Activated naive CD4-positive, alpha-beta T cell treated with anti-CD3 and anti-CD28 coated beads, Interleukin-2, amount 50 U/mL, for 72 hours (primary cell): ENCODE data around the gene GGTLC3. TPM values are rescaled to one million over a fixed set of nuclear protein-coding genes. Genes with fewer than 3 reads are reported as not detected.
"Not testable (repeated sequence)": the region's sequence is repeated elsewhere in the genome, so short reads cannot be mapped to it uniquely, and the experiment has no call there.

Experiments used
- ATAC-seq, 2 donors: fragments of 150-1000 bp; cut with Tn5 transposase; 2 replicates each; pipeline ENCODE4 v1.10.0; 2021; ENCODE audit warnings: mild to moderate bottlenecking in 2 of 2, moderate library complexity in 2 of 2
- DNase-seq, 2 donors: peaks; one replicate each; pipeline ENCODE4 v3.0.0; 2021 to 2022; ENCODE audit warnings: low spot score in 2 of 2
- H3K27ac Mint-ChIP-seq, 2 donors: one replicate each; pipeline ENCODE4 v1.8.0; 2022; ENCODE audit warnings: mild to moderate bottlenecking in 2 of 2, mixed read lengths in 2 of 2
- H3K36me3 Mint-ChIP-seq, 2 donors: one replicate each; pipeline ENCODE4 v1.8.0; 2022; ENCODE audit warnings: mixed read lengths in 2 of 2
- H3K9me3 Mint-ChIP-seq, 2 donors: one replicate each; pipeline ENCODE4 v1.8.0; 2022; ENCODE audit warnings: mixed read lengths in 2 of 2
- total RNA-seq, 2 donors: library from RNA; stranded (reverse); gene quantifications; one replicate each; pipeline ENCODE4 v1.2.3, GENCODE V29; 2022

The GGTLC3 gene
- total RNA-seq: not detected

DNA sequence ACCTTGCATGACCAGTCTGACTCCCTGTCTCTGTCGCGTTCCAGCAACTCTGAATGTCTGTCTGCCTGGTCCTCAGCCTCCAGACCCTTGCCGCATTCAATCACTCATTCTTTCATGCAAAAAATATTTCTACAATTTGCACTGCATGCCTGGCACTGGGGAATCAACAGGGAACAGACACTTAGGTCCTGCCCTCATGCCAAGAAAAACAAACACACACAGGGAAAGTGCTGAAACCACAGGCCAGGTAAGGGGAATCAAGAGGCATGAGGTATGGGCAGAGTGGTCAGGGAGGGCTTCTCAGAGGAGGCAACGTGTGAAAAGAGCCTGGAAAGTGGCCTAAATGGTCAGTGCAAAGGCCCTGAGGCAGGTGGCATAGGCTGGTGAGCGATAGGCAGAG is at the start of gene GGTLC3:
GGTLC3 (minus strand) TSS at position 101 of the 400 bp plus-strand sequence. CDS start 264 bp downstream, outside the sequence.
- not testable (repeated sequence) for DNase-seq, H3K9me3 Mint-ChIP-seq, H3K36me3 Mint-ChIP-seq, ATAC-seq, H3K27ac Mint-ChIP-seq

GRCh38 chr22:18560099-18560974 is 42.4 kb upstream of the GGTLC3 start:
- ATAC-seq: peak; percentile 96 to 97
- not testable (repeated sequence) for H3K27ac Mint-ChIP-seq, H3K9me3 Mint-ChIP-seq, DNase-seq, H3K36me3 Mint-ChIP-seq

GRCh38 chr22:18558939-18559338 is 41.0 kb upstream of the GGTLC3 start:
- DNase-seq, ATAC-seq, H3K36me3 Mint-ChIP-seq, H3K9me3 Mint-ChIP-seq, H3K27ac Mint-ChIP-seq: not testable (repeated sequence)

GRCh38 chr22:18558516-18558915 is 40.6 kb upstream of the GGTLC3 start:
- ATAC-seq, H3K27ac Mint-ChIP-seq, H3K9me3 Mint-ChIP-seq, H3K36me3 Mint-ChIP-seq, DNase-seq: not testable (repeated sequence)

- not testable (repeated sequence) for H3K9me3 Mint-ChIP-seq, ATAC-seq, H3K27ac Mint-ChIP-seq, DNase-seq, H3K36me3 Mint-ChIP-seq
Observed at GRCh38 chr22:18554280-18555256, 36.6 kb upstream of the GGTLC3 start.

- peak in 1 of 2 donors; percentile 28 for ATAC-seq
- DNase-seq, H3K9me3 Mint-ChIP-seq, H3K36me3 Mint-ChIP-seq, H3K27ac Mint-ChIP-seq: not testable (repeated sequence)
Observed at GRCh38 chr22:18552839-18553597, 35.1 kb upstream of the GGTLC3 start.

DNA sequence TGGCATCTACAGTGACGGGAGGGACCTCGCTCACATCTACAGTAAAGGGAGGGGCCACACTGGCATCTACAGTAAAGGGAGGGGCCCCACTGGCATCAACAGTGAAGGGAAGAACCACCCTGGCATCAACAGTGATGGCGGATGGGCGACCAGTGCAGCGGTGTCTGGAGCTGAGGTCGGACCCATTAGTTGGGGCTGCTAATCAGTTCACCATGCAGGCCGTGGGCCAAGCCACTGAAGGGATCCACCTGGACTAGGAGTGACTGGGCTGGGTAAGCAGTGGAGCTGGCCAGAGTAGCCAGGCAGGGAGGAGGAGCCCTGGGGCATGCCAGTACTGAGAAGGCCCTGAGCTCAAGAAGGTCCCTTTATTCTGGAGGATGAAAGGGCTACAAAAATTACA is 33.1 kb upstream of the GGTLC3 start:
- H3K27ac Mint-ChIP-seq, ATAC-seq, H3K9me3 Mint-ChIP-seq, DNase-seq, H3K36me3 Mint-ChIP-seq: not testable (repeated sequence)

- DNase-seq, H3K27ac Mint-ChIP-seq, ATAC-seq, H3K9me3 Mint-ChIP-seq, H3K36me3 Mint-ChIP-seq: not testable (repeated sequence)
Observed at GRCh38 chr22:18549458-18550179, 31.7 kb upstream of the GGTLC3 start.

DNA sequence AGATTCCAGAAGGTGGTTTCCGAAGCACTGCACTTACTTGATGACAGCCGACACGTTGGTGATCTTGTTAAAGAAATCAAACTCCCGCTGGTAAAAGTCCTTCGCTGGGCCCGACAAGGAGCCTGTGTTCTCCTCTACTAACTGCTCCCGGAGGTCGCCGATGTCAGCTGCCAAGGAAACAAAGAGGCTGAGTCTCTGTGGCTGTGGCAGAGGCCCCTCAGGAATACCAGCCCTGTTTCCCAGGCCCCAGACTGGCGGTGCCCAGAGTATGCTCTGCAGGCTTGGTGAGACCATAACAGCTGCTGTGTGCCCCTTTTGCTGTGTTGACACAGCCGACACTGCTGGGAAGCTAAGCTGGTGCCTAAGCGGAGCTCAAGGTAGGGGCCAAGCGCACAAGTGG is 26.7 kb upstream of the GGTLC3 start:
- not testable (repeated sequence) for ATAC-seq, H3K9me3 Mint-ChIP-seq, DNase-seq, H3K27ac Mint-ChIP-seq, H3K36me3 Mint-ChIP-seq

GRCh38 chr22:18543400-18543799 is 25.4 kb upstream of the GGTLC3 start:
- ATAC-seq, DNase-seq, H3K9me3 Mint-ChIP-seq, H3K27ac Mint-ChIP-seq, H3K36me3 Mint-ChIP-seq: not testable (repeated sequence)

GRCh38 chr22:18539994-18540393 is 22.0 kb upstream of the GGTLC3 start:
- not testable (repeated sequence) for H3K36me3 Mint-ChIP-seq, H3K9me3 Mint-ChIP-seq, DNase-seq, H3K27ac Mint-ChIP-seq, ATAC-seq

DNA sequence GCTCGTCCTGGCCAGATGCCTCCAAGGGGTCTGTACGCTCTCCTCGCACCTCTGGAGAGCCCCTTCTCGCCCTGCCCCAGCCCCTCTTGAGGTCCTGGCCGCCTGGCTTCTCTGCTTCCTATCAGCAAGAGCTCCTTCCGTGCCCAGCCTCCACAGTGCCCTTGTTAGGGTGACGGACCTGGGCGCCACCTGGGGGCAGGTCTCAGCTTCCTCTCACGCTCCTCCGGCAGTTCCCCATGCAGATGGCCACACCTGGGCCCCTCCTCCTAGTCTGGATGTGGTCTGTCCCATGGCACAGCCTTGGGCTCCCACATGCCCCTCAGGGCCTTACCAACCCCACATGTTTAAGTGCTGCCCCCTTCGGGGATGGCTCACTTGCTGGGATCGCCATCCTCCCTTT is 16.4 kb upstream of the GGTLC3 start:
- not testable (repeated sequence) for H3K27ac Mint-ChIP-seq, H3K36me3 Mint-ChIP-seq, H3K9me3 Mint-ChIP-seq, DNase-seq, ATAC-seq

GRCh38 chr22:18533633-18534032 is 15.7 kb upstream of the GGTLC3 start:
- ATAC-seq, DNase-seq, H3K9me3 Mint-ChIP-seq, H3K36me3 Mint-ChIP-seq, H3K27ac Mint-ChIP-seq: not testable (repeated sequence)

- H3K27ac Mint-ChIP-seq, H3K9me3 Mint-ChIP-seq, H3K36me3 Mint-ChIP-seq, DNase-seq: not testable (repeated sequence)
- peak; percentile 8 to 16 for ATAC-seq
Observed at GRCh38 chr22:18529416-18530145, 11.6 kb upstream of the GGTLC3 start.
